Stimulated activated CD8-positive, alpha-beta memory T cell treated with anti-CD3 and anti-CD28 coated beads, Interleukin-15, amount 100 ng/mL, for 1 hour (primary cell): ENCODE data around the gene KCNS3.

Experiments used
- DNase-seq: peaks from one replicate; pipeline ENCODE4 v3.0.0-alpha.2; 2020; ENCODE audit warnings: low read depth

Gene KCNS3

GRCh38 chr2:17879137-17879912, 858 bp downstream of the KCNS3 start:
- no peak for DNase-seq

GRCh38 chr2:17879913-17880274, 1.4 kb downstream of the KCNS3 start:
- DNase-seq, result no peak

- no peak for DNase-seq
Measured at GRCh38 chr2:17892770-17893534, 14.5 kb downstream of the KCNS3 start.

- no peak for DNase-seq
Measured at GRCh38 chr2:17894005-17894404, 15.5 kb downstream of the KCNS3 start.

GRCh38 chr2:17894556-17894955, 16.1 kb downstream of the KCNS3 start:
- no peak for DNase-seq

- DNase-seq, result no peak
Measured at GRCh38 chr2:17899871-17900270, 21.4 kb downstream of the KCNS3 start.

GRCh38 chr2:17901246-17901645, 22.8 kb downstream of the KCNS3 start:
- DNase-seq, result no peak

- DNase-seq, result no peak
Measured at GRCh38 chr2:17910980-17911379, 32.5 kb downstream of the KCNS3 start.

- DNase-seq, result no peak
Measured at GRCh38 chr2:17911491-17912260, 33.2 kb downstream of the KCNS3 start.

GRCh38 chr2:17912266-17912691, 33.8 kb downstream of the KCNS3 start:
- DNase-seq, result no peak

GRCh38 chr2:17915099-17915498, 36.6 kb downstream of the KCNS3 start:
- DNase-seq, result no peak

GRCh38 chr2:17915811-17916518, 37.5 kb downstream of the KCNS3 start:
- DNase-seq, result no peak

GRCh38 chr2:17916584-17916983, 38.1 kb downstream of the KCNS3 start:
- no peak for DNase-seq

GRCh38 chr2:17918789-17919188, 40.3 kb downstream of the KCNS3 start:
- DNase-seq, result no peak

- no peak for DNase-seq
Measured at GRCh38 chr2:17930773-17931172, 52.3 kb downstream of the KCNS3 start.

GRCh38 chr2:17933256-17933655, 54.8 kb downstream of the KCNS3 start:
- no peak for DNase-seq

- no peak for DNase-seq
Measured at GRCh38 chr2:17934721-17935120, 56.3 kb downstream of the KCNS3 start.

GRCh38 chr2:17935242-17935885, 56.9 kb downstream of the KCNS3 start:
- DNase-seq, result no peak

- no peak for DNase-seq
Measured at GRCh38 chr2:17936599-17936998, 58.1 kb downstream of the KCNS3 start.

- no peak for DNase-seq
Measured at GRCh38 chr2:17940091-17940630, 61.7 kb downstream of the KCNS3 start.

GRCh38 chr2:17943444-17943843, 65.0 kb downstream of the KCNS3 start:
- DNase-seq, result no peak
